Stimulated activated CD4-positive, alpha-beta T cell treated with anti-CD3 and anti-CD28 coated beads, TNF-alpha, amount 100 ng/mL, for 4 hours (primary cell): ENCODE results near the gene AR.

Source experiments
- DNase-seq, 3 experiments: peaks; one replicate each; pipeline ENCODE4 v3.0.0-alpha.2; 2020; ENCODE audit warnings: low read depth in 3 of 3

The AR gene

DNA sequence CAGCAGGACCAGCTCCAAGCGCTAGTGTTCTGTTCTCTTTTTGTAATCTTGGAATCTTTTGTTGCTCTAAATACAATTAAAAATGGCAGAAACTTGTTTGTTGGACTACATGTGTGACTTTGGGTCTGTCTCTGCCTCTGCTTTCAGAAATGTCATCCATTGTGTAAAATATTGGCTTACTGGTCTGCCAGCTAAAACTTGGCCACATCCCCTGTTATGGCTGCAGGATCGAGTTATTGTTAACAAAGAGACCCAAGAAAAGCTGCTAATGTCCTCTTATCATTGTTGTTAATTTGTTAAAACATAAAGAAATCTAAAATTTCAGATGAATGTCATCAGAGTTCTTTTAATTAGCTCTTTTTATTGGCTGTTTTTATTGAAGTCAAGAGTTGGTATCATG lies 186.5 kb downstream of the AR start:
- no peak for DNase-seq

DNA sequence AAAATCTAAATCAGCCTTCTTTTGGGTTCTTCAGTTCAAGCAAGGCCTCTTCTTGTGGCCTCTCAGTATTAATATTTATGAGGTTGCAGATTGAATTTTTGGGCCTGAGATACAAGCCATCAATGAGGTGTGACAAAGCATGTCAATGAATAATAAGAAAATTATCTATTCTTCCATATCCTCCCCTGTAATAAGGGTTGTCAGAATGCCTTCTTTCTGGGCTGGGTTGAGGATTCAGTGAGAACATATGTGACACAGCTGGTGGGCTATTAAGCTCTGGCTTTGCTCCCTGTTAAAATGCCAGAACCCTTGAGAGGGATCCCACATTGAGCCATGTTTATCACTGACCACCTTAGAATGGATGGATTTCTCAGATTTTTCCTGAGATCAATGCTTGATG lies 187.2 kb downstream of the AR start:
- no peak for DNase-seq

DNA sequence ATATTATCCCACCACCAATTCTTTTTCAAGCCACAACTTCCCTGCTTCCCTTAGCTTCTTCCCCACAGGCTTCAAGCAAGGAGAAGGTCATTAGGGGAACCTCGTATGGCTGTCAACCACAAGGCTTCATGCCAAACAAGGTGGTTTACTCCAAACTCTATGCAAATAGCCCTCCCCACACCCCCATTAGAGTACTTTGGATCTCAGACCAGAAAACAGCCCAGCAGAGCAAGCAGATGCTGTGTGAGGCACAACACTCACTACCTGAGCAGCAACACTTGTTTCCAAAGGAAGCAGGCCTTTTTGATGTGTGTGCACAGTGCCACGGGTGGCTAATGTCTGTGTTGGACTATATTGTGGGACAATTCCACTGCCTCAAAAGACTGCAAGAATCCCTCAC lies 189.0 kb downstream of the AR start:
- DNase-seq: no peak

DNA sequence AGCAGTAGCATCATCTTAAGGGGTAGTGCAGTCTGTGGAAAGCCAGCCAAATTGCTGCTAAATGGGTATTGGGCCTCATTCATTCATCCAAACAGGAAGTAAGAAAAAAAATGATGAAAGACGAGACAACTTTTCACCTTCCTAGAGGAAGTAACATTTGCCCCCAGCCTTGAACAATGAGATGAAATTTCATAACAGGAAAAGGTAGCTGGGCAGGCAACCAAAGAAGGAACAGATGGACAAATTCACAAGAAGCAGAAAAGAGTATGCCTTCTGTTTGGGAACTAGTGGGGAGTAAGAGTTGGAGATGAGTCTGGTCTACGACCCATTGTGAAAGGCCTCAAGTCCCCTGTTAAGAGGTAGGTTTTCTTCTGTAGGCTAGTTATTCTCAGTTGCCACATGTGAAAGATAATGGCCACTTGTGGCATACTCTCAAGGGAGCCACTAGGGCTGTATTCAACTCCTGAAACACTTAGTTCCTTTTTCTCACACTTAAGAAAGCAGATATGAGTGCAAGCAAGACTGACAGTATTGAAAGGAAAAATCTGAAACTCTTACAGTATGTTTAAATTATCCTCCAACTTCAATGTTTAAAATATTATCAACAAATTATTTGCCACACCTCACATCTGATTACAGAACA lies 190.4 kb downstream of the AR start:
- DNase-seq: no peak

DNA sequence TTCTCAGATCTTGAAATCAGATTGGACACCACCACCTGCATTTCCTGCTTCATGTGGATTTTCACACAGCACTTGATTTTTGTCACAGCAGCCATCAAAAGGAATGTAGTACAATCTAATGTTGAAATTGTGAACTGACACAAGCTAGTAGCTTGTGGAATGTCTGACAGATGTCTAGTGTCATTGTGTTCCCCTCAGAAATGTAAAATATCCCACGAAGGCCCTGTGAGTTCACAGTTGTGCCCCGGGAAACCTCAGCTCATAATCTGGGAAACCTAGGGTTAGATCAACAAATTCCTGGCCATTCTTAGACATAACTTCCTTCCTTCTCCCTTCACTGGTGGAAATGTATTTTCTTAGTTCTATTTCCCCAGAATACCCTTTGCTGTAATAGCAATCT lies 205.7 kb downstream of the AR start:
- DNase-seq: no peak

DNA sequence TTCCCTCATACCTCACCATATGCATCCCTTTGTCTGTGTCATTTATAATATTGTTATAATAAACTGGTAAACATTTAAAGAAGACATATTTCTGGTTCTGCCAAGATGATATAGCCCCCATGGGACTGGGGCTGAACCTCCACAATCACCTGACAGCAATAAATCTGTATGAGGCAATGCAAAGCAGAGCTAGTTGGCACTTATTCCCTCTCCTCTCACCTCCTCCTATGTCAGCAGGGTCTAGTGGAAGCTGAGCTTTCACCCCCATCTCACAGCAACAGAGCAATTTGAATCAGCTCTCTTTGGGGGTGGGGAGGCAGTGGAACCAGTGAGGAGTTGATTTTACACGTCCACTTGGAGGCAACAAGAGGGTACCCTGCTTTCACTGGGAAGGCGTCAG lies 206.9 kb downstream of the AR start:
- no peak for DNase-seq

DNA sequence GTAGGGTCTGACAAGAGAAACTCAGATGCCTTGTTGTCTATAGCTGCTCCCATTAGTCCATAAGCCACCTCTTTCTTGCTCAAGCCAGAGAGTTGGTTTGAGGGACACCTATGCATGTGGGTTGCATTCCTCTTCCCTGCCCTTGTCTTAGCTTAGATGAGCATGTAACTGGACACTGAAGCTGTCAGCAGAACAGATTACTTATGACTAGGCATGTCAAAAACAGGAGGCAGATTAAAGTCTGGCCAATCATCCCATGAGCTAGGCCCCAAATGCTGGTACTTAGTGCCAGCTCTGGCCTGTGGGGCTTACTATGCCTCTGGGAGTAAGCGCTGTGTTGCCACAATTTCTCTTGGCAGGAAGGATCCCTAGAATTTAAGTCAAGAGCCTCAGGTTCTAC lies 215.2 kb downstream of the AR start:
- no peak for DNase-seq

DNA sequence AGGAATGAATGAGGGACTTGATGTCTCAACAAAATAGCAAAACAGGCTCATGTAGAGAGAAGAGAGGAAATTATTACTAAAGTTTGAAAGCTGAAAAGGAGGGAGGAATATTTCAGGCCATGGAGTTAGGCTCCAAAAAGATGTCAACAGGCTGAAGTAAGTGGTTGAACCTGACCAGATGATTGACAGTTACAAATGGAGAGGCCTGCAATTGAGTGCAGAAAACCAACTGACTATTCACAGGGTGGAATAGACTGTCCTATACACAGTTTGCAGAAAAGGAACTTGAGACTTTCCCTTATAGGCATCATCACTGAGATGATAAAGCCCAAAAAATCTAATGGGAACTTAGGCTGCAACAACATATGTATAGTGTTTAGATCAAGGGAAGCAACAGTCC lies 233.3 kb downstream of the AR start:
- DNase-seq: no peak

DNA sequence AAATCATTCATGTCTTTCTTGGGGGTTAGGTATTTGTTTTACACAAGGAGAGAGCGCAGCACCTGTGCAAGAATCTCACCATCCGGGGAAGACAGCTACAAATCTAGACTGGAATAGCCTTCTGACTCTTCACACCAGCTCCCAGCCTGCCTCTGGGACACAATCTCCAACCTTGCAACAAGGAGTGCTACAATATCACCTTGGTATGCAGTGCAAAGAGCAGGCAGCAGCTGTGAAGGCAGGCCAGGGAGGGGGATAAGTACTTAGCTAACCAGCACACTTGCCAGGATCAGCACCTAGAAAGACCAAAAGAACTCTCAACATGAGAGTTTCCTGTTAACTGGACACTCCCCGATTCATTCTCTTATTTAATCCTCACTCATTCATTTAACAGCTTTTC lies 235.3 kb downstream of the AR start:
- no peak for DNase-seq
